Brain microvascular endothelial cell (primary cell): Measurements from ENCODE around the gene LCN15.

ENCODE experiments used
- DNase-seq: peaks from one replicate; pipeline ENCODE4 v3.0.0-alpha.2; 2020
- H3K27ac ChIP-seq: fragments of 250-450 bp; sonication (Bioruptor Pico); 2 replicates; pipeline ENCODE4 v1.5.1; 2020; ENCODE audit warnings: mild to moderate bottlenecking, moderate library complexity
- H3K27me3 ChIP-seq: fragments of 250-450 bp; sonication (Bioruptor Pico); replicated peaks from 2 replicates; pipeline ENCODE4 v1.5.1; 2020; ENCODE audit warnings: mild to moderate bottlenecking
- H3K36me3 ChIP-seq: fragments of 250-450 bp; sonication (Bioruptor Pico); replicated peaks from 2 replicates; pipeline ENCODE4 v1.5.1; 2020; ENCODE audit warnings: mild to moderate bottlenecking
- H3K4me3 ChIP-seq: 2 replicates; pipeline ENCODE4 v1.5.1; 2011; ENCODE audit warnings: low read depth, mild to moderate bottlenecking, control low read depth, low read length, moderate library complexity
- CTCF ChIP-seq: IDR thresholded peaks from 2 replicates; pipeline ENCODE4 v1.5.1; 2011; ENCODE audit warnings: low read depth, mild to moderate bottlenecking, moderate library complexity, low read length, control low read depth, inconsistent platforms; ENCODE audit errors: missing control alignments
- in situ Hi-C: cut with HindIII; loops from 2 replicates; pipeline ENCODE4 v1.10.0; 2017; ENCODE audit warnings: low sequenced_read_pairs, low pct_ligation_motif_present

LCN15 gene

GRCh38 chr9:136745389-136746154 lies 18.7 kb downstream of the LCN15 start:
- in situ Hi-C loops = no loop called here

GRCh38 chr9:136744773-136745172 lies 19.5 kb downstream of the LCN15 start:
- Histone ChIP-seq H3K36me3 (no peaks in the 10 kb centered on the region), H3K4me3 (no peak overlapping the region), H3K27ac (no peak overlapping the region), H3K27me3 (peaks cover 16% of the 10 kb centered on the region)
- no peak for DNase-seq
- in situ Hi-C loops = no loop called here
- no peak for TF ChIP-seq CTCF

More at GRCh38 chr9:136745389-136746154, 18.7 kb downstream of the LCN15 start:
- H3K27me3 ChIP-seq = peaks cover 16% of the 10 kb centered on the region
- H3K4me3 ChIP-seq = no peak overlapping the region
- DNase-seq = no peak
- H3K36me3 ChIP-seq = no peaks in the 10 kb centered on the region
- no peak for TF ChIP-seq CTCF
- no peak overlapping the region for H3K27ac ChIP-seq

GRCh38 chr9:136743639-136744211 lies 20.6 kb downstream of the LCN15 start:
- no peak for TF ChIP-seq CTCF
- no peak overlapping the region for H3K27ac ChIP-seq
- no peak overlapping the region for H3K4me3 ChIP-seq
- in situ Hi-C loops = no loop called here
- DNase-seq = no peak
- H3K27me3 ChIP-seq = peaks cover 16% of the 10 kb centered on the region
- H3K36me3 ChIP-seq = no peaks in the 10 kb centered on the region

GRCh38 chr9:136742591-136743391 lies 21.5 kb downstream of the LCN15 start, which contains the start of gene LCN10:
TSS of gene LCN10 (minus strand) at chr9:136742940. CDS start at chr9:136742903, 37 bp downstream.
- Histone ChIP-seq H3K36me3 (no peaks in the 10 kb centered on the region), H3K27me3 (peaks cover 16% of the 10 kb centered on the region), H3K27ac (no peak within 1 kb of the TSS), H3K4me3 (no peak within 1 kb of the TSS)
- DNase-seq = no peak
- peak; percentile 70 for TF ChIP-seq CTCF
- in situ Hi-C loops = no loop called here

DNA sequence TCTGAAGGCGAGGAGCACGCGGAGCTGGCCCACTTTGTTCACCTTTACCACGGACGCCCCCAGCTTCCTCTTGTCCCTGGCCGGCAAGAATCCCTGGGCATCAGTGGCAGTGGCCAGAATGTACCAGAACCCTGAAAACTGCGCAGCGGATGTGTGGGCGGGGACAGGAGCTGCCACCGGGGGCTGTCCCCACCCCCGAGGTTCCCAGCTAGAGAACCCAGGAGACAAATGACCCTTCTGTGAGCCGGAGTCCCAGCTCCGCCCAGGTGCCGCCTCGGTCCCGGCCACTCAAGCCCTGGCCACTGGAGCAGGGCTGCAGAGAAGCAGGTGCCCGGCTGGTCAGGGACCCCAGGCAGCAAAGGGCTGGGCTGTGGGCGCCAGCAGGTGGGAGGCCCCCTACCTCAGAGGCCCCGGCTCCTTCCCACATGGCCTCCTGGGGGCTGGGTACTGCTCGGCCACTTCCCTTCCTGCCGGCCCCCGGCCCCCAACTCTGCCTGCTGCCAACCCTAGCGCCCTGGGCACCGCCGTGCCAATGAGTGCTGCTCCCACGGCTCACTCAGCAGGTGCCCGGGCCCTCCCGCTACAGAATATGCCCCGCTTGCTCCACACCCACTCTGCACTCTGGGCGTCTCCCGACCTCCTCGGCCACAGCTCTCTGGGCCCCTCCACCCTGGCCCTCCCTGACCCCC lies 22.3 kb downstream of the LCN15 start:
- no peak overlapping the region for H3K27ac ChIP-seq
- no peaks in the 10 kb centered on the region for H3K36me3 ChIP-seq
- TF ChIP-seq CTCF = no peak
- H3K4me3 ChIP-seq = no peak overlapping the region
- in situ Hi-C loops = no loop called here
- peaks cover 16% of the 10 kb centered on the region for H3K27me3 ChIP-seq
- no peak for DNase-seq
